Measurements from ENCODE around the gene DEDD. TPM values are rescaled to one million over a fixed set of nuclear protein-coding genes. Genes with fewer than 3 reads are reported as not detected.

Gene DEDD
- total and polyA plus RNA-seq, 2 of the 4 experiments (the other 2 are of a cell fraction) = 40.2 to 47.9 TPM

DNA sequence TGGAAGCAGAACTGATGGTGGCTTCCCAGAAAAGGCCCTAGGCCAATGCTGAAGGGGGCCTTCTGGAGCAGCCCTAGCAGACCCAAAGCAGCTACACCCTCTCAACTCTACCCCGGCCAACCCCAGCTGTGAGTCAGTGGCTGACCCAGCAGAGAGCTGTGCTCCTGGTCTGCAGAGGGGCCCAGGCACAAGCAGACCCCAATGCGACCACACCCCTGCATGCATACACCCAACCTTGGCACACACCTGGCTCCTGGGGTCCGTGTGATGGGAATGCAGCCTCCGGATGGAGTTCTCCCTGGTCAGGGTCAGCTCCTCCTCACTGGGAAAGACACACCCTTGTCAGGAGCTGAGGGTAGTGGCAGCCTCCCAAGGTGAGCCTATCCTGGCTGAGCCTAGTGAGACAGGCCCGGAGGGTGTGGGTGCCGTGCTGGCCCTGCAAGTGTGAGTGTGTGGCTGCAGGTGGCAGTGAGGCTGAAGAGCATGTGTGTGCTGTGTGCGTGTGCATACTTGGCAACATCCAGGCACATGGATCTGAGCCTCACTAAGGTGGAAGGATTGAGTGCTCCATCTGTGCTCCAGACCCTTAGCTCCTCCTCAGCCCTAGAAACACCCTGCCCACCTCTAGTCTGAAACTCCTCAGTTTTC is 58.9 kb downstream of the DEDD start:
- in situ Hi-C loops (cut with MboI; ENCODE audit: low sequenced_read_pairs) (no loop called here), dilution Hi-C loops (cut with HindIII; ENCODE audit: low sequenced_read_pairs, unreplicated experiment) (no loop called here), intact Hi-C loops (cut with micrococcal nuclease) (loop anchor here (2.0 kb wide), 1 partner anchor 23 kb away; no protein-coding TSS in a partner anchor)
- Histone ChIP-seq H3K23ac (ENCODE audit: low read depth, low read length) (no peak overlapping the region), H3K18ac (ENCODE audit: low read depth, low read length) (no peak overlapping the region), H2BK20ac (ENCODE audit: low read depth, low read length) (no peak overlapping the region), H3K4me3 (ENCODE audit: insufficient read depth, low read depth, low read length) (no peak overlapping the region), H3K14ac (replicated peaks; ENCODE audit: low read depth, low read length) (no peak overlapping the region), H4K8ac (ENCODE audit: low read depth in 2 of 2, low read length in 2 of 2) (no peak overlapping the region), H3K56ac (ENCODE audit: extremely low read depth, insufficient read depth, low read length) (no peak overlapping the region), H2AFZ (replicated peaks; ENCODE audit: low read length, poor library complexity) (peak overlapping the region; percentile 23), H2BK5ac (ENCODE audit: low read depth, low read length, poor library complexity, severe bottlenecking) (no peak overlapping the region), H3K9me3 (ENCODE audit: control insufficient read depth, insufficient read depth, low read length) (no peaks in the 10 kb centered on the region), H3K36me3 (ENCODE audit: control insufficient read depth, insufficient read depth, low read length) (no peaks in the 10 kb centered on the region), H3K79me1 (ENCODE audit: low read depth in 1 of 2, low read length in 2 of 2) (no peaks in the 10 kb centered on the region), H3K9me1 (ENCODE audit: insufficient read depth, low read length) (no peaks in the 10 kb centered on the region), H3K9ac (ENCODE audit: low read depth, low read length) (no peak overlapping the region), H2BK15ac (ENCODE audit: low read depth, low read length) (no peak overlapping the region), H4K5ac (ENCODE audit: low read depth, low read length) (no peak overlapping the region), H4K20me1 (ENCODE audit: insufficient read depth, low read length) (no peaks in the 10 kb centered on the region; the same call in none of the 2 replicates), H2AK5ac (ENCODE audit: low read depth, low read length) (no peak overlapping the region), H3K4me2 (ENCODE audit: low read depth, low read length) (no peak overlapping the region), H4K91ac (ENCODE audit: insufficient read depth, low read depth, low read length) (no peak overlapping the region), H2AK9ac (replicated peaks; ENCODE audit: low read depth, low read length, poor library complexity) (peak overlapping the region; percentile 28), H3K27ac (ENCODE audit: insufficient read depth, low read length) (no peak overlapping the region), H3K4ac (ENCODE audit: low read depth, low read length) (no peak overlapping the region), H3K27me3 (ENCODE audit: control insufficient read depth, insufficient read depth, low read length) (no peaks in the 10 kb centered on the region), H2BK120ac (ENCODE audit: low read depth, low read length) (no peak overlapping the region), H3K4me1 (ENCODE audit: control insufficient read depth, insufficient read depth, low read length) (no peaks in the 10 kb centered on the region)
- 81% methylated on average over 3 of the region's 7 CpGs; no CpG with 5 or more reads in 1 of the 2 experiments for WGBS, 2 experiments (ENCODE audit: extremely low coverage in 2 of 2, insufficient read length in 1 of 2)
- POLR2A ChIA-PET (ENCODE audit: unreplicated experiment) = no interaction called here
- BruUV-seq (replicated peaks) = no TSS peak
- TF ChIP-seq FOS (IDR thresholded peaks at IDR 0.05; ENCODE audit: low read depth, low read length) = no peak
- no peak for TF ChIP-seq MXI1 (IDR thresholded peaks at IDR 0.05; ENCODE audit: borderline replicate concordance, low read depth, low read length)
- no peak for TF ChIP-seq NFE2L2 (IDR thresholded peaks at IDR 0.05; ENCODE audit: low read depth, low read length)
- no peak for TF ChIP-seq RCOR1 (IDR thresholded peaks at IDR 0.05; ENCODE audit: insufficient replicate concordance, low read length)
- no peak for TF ChIP-seq CHD1 (IDR thresholded peaks at IDR 0.05; ENCODE audit: low read depth, low read length)
- no peak for TF ChIP-seq RFX5 (IDR thresholded peaks at IDR 0.05; ENCODE audit: low read depth, low read length)
- TF ChIP-seq, protein P1, sequence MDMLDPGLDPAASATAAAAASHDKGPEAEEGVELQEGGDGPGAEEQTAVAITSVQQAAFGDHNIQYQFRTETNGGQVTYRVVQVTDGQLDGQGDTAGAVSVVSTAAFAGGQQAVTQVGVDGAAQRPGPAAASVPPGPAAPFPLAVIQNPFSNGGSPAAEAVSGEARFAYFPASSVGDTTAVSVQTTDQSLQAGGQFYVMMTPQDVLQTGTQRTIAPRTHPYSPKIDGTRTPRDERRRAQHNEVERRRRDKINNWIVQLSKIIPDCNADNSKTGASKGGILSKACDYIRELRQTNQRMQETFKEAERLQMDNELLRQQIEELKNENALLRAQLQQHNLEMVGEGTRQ (IDR thresholded peaks at IDR 0.05; ENCODE audit: low read depth, low read length) = no peak
- no peak for TF ChIP-seq MAZ (IDR thresholded peaks at IDR 0.05; ENCODE audit: borderline replicate concordance, low read depth, low read length)
- TF ChIP-seq, protein P2, sequence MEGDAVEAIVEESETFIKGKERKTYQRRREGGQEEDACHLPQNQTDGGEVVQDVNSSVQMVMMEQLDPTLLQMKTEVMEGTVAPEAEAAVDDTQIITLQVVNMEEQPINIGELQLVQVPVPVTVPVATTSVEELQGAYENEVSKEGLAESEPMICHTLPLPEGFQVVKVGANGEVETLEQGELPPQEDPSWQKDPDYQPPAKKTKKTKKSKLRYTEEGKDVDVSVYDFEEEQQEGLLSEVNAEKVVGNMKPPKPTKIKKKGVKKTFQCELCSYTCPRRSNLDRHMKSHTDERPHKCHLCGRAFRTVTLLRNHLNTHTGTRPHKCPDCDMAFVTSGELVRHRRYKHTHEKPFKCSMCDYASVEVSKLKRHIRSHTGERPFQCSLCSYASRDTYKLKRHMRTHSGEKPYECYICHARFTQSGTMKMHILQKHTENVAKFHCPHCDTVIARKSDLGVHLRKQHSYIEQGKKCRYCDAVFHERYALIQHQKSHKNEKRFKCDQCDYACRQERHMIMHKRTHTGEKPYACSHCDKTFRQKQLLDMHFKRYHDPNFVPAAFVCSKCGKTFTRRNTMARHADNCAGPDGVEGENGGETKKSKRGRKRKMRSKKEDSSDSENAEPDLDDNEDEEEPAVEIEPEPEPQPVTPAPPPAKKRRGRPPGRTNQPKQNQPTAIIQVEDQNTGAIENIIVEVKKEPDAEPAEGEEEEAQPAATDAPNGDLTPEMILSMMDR (conservative IDR thresholded peaks at IDR 0.05; ENCODE audit: low read depth, low read length) = no peak
- TF ChIP-seq, protein P3, sequence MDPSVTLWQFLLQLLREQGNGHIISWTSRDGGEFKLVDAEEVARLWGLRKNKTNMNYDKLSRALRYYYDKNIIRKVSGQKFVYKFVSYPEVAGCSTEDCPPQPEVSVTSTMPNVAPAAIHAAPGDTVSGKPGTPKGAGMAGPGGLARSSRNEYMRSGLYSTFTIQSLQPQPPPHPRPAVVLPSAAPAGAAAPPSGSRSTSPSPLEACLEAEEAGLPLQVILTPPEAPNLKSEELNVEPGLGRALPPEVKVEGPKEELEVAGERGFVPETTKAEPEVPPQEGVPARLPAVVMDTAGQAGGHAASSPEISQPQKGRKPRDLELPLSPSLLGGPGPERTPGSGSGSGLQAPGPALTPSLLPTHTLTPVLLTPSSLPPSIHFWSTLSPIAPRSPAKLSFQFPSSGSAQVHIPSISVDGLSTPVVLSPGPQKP (IDR thresholded peaks at IDR 0.05; ENCODE audit: borderline replicate concordance, low read depth, low read length) = no peak
- TF ChIP-seq RAD21 (IDR thresholded peaks at IDR 0.05; ENCODE audit: low read length) = no peak
- no peak for TF ChIP-seq POLR2A (IDR thresholded peaks at IDR 0.05; ENCODE audit: low read depth, low read length)
- TF ChIP-seq BHLHE40 (IDR thresholded peaks at IDR 0.05; ENCODE audit: low read depth, low read length) = no peak
- TF ChIP-seq MAFK (IDR thresholded peaks at IDR 0.05; ENCODE audit: low read depth, low read length) = no peak
- no peak for TF ChIP-seq SMC3 (IDR thresholded peaks at IDR 0.05; ENCODE audit: low read depth, low read length)
- TF ChIP-seq CEBPB (IDR thresholded peaks at IDR 0.05; ENCODE audit: low read depth, low read length) = no peak
- CTCF ChIA-PET = interaction anchor here (0.5 to 0.7 kb wide), 2 partner anchors 23 to 190 kb away, joined by 3 read pairs; no protein-coding TSS in a partner anchor
- no peak for DNase-seq
- no peak for ATAC-seq (ENCODE audit: low read depth)
